UCSD-AML1 (cell line): Measurements from ENCODE around the gene SYNGR1.
"Not testable (repeated sequence)": the region's sequence is repeated elsewhere in the genome, so short reads cannot be mapped to it uniquely, and the experiment has no call there.

ENCODE experiments used
- DNase-seq: peaks from one replicate; lab custom pipeline; 2025; ENCODE audit not compliant: unreplicated experiment; lab: John Stamatoyannopoulos, UW

Gene SYNGR1

DNA sequence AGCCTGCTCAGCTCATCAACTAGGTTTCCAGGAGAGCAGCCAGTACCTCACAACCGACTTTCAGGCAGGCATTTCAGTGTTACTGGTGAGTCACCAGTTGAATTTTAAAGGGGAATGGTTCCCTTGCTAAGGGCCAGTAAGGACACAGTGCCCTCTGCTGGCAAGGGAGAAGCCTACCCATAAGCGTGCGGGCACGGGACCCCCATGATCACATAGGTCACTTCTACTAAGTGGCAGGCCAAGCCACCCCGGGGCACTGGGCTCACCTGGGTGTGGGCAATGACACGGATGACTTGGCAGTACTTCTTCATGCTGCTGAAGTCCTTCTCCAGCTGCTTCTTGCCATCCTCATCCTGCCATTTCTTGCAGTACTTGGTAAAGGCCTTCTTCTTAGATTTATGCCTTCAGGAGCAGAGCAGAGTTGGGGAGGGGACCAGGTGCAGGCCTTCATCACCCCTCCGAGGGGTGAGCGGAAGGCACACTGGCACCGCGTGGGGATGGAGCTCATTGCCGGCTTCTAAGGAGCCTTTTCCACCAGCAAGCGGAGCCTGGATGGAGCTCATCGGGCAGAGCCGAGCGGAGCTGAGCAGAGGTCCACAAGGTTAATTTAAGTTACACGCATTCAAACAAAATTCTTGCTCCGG lies 33.2 kb upstream of the SYNGR1 start:
- peak; percentile 62 for DNase-seq

DNA sequence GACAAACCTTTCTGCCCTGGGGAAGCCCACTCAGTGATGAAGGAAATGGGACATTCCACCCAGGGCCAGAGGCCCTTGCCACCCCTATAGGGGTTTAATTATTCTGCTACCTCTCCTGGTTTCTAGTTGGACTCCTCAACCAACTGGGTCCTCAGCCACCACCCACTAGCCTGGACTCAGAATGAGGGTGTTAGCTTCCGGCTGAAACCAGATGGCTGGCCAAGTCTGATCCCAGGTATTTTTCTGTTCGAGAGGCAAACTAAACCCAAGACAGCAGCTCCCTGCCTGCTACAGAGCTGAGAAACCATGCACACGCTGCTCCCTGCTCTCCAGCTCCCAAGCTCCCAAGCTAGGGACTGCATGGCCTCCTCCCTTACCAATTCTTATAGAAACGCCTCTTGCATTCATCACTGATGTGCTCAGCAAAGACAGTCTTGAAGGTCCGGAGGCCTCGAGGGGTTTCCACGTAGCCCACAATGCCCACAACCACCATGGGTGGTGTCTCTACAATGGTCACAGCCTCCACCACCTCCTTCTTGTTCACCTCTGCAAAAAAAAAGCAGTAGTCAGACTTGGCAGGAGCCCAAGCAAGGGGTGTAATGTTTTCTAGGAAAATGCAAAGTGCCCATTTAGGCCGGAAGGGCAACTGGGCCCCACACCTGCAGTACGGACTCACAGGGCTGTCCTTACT lies 32.6 kb upstream of the SYNGR1 start:
- DNase-seq = no peak

DNA sequence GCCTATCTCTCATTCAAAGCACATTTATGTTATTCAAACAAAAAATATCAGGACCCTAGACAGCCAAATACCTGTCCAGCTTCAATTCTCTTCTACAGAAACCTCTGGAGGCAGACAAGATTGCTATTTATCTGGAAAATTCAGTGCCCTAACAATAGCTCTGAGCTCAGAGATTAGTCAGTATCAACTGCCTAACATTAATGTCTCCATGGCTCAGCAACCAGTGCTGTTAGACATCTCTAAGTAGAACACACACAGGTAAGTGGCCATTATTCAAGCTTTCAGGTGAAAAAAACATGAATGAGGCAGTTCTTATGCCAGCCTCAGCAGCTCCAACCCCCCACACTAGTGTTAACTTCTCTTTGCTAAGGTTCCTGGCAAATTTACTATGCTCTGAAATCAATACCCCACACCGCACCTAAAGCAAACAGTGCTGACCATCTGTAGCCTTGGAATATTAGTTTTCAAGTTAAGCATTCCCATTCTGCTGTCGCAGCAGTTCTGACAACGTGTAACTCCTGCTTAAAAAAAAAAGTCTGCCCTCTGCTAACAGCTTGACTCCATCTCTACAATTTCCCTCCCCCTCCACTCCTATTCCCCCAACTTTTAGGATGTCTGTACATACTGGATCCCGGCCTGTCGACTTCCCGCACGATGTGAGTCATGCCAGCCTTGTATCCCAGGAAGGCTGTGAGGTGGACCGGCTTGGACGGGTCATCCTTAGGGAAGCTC lies 31.9 kb upstream of the SYNGR1 start:
- DNase-seq = no peak

DNA sequence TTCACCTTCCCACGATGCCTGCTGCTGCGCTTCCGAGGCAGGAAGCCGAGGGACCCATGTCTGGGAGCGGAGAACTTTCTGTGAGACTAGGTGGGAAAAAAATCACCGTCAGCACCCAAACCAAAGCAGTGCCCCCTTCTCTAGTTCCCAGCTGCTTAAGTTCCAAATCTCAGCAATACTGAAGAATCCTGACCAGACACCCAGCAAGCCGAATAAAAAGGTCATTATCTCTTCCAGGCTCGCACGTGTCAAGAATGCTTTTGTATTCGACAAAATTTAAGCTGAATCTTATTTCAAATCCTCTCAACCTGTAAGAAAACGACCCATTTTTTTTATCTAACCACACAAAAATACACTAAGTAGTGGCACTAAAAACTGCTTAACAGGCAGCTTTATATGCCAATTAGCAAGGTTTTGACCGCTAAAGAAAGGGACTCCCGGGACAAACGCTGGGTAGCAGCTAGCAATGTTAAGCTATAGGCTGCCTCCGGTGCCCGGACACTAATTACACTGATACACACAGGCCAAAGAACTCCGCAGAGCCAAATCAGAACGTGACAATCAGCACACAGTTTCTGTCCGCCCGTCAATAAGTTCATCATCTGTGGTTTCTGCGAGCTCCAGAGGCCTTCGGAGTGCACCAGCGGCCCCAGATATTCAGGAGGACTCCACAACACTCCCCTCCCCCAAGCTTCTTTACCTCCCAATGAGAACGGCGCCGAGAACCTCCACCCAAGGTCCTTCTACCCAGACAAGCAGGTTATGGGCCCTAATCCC lies 31.1 kb upstream of the SYNGR1 start:
- DNase-seq = no peak

DNA sequence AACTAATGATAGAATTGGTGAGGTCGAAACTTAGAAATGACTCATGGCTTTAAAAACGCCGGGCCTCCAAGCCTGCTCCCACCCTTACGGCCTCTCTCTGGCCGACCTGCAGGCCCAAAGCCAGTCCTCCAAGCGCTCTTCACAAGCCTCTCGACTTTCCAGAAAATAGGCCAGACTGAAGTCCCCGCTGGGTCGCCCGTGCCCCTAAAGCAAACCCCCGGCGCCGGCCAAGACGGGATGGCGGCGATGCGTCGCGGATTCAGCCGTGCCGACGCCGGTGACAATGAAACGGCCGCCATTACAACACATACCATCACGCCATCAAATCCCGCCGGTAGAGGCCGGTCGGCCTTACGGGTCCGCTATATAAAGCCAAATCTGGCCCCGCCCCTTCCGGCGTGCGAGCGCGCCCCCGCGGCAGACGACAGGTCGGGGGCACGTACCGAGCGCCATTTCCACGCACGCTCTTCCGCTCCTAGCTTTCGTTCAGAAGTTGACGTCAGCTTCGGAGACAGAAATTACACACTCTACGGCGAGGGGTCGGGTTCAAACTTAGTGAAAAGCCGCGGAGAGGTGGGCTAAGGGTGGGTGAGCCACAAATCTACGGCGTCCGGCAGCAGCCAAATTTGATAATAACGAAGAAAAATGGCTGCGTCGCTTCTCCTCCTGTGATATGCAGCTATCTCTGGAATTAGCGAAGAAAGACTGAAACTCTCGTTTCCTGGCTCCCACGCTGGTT lies 30.3 kb upstream of the SYNGR1 start, which contains the start of gene RPL3:
Gene RPL3, minus strand, starts transcription at position 340 of the 739 bp plus-strand sequence. Its CDS starts 26 bp downstream, at position 314.
- DNase-seq = peak; percentile 97

DNA sequence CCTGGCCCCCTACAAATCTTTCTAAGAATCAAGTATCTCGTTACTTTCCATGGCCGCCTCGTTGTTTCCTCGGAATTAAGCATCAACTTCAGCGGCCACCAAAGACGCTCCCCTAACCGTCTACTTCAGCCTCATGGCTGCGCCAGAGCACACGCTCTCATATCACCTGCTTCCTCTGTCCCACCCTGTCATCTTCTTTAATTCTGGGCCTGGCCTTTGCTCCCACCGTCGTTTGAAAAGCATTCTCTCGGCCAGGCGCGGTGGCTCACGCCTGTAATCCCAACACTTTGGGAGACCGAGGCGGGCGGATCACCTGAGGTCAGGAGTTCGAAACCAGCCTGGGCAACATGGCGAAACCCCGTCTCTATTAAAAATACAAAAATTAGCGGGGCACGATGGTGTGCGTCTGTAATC lies 29.2 kb upstream of the SYNGR1 start:
- not testable (repeated sequence) for DNase-seq

DNA sequence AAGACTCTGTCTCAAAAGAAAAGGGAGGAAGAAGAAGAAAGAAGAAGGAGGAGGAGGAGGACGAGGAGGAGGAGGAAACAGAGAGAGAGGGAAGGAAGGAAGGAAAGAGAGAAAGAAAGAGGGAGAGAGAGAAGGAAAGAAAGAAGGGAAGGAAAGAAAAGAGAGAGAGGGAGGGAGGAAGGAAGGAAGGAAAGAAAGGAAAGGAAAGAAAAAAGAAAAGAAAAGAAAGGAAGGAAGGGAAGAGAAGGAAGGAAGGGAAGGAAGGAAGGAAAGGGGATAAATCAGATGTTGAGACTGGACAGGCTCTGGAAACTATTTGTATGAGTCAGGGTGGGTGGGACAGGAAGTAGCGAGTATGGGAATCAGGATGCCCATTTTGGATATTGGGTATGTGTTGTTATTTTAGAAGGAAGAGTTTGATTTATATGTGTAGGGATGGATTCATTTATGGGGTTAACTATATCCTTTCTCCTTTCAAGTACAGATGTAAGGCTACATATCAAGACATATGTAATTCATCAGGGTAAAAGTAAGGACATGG lies 24.3 kb upstream of the SYNGR1 start:
- DNase-seq = no peak

DNA sequence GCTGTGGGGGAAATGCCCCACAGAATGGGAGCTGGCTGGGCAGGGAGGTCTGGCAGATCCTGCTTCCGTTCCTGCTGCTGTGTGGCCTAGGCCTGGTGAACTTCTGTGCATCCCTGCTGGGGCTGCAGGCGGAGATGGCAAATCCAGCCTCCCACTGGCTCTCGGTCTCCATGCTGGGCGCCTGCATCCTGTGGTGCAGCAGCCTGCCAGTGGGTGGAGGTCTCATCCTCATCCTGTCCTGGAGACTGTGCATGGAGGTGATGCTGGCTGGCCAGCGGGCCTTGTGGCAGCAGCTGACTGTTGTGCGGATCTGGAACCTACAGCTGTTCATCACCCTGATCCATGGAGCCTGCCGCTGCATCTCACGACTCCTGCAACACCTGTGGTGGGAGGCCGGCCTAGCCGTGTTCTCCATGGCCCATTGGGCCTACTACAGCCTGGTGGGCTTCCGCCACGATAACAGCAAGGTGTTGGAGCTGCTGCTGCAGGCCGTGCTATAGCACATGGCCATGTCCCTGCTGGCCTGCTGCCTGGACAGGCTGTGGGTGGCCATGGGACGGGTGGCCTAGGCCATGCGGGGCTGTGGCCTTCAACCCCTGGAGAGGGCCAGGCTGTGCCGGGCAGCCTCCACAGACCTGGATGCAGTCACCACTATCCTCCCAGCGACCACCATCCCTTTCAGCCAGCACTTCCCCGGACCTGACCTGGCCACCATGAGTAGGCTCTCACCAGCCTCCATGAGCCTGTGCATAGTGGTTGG lies 21.6 kb upstream of the SYNGR1 start:
- no peak for DNase-seq

DNA sequence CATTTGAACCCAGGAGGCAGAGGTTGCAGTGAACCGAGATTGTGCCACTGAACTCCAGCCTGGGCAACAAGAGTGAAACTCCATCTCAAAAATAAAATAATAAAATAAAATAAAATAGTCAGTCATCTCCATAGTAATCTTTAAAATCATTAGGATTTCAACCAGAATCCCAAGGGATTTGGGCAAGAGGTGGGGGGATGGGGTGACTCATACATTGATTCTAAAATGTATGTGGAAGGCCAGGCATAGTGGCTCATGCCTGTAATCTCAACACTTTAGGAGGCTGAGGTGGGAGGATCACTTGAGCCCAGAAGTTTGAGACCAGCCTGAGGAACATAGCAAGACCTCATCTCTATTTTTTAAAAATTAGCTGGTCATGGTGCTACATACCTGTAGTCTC lies 19.2 kb upstream of the SYNGR1 start:
- not testable (repeated sequence) for DNase-seq

DNA sequence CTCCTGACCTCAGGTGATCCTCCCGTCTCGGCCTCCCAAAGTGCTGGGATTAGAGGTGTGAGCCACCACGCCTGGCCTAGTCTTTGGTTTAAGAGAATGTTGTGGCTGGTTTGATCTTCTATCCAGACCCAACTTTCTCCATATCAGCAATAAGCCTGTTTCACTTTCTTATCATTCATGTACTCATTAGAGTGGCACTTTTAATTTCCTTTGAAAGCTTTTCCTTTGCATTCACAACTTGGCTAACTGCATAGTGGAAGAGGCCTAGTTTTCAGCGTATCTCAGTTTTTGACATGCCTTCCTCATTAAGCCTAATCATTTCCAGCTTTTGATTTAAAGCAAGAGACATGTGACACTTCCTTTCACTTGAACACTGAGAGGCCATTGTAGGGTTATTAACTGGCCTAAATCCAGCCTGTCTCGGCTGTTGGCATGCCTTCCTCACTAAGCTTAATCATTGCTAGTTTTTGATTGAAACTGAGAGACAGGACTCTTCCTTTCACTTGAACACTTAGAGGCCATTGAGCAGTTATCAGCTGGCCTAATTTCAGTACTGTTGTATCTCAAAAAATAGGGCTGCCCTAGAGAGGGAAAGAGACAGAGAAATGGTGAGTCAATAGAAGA lies 17.2 kb upstream of the SYNGR1 start:
- DNase-seq = no peak

DNA sequence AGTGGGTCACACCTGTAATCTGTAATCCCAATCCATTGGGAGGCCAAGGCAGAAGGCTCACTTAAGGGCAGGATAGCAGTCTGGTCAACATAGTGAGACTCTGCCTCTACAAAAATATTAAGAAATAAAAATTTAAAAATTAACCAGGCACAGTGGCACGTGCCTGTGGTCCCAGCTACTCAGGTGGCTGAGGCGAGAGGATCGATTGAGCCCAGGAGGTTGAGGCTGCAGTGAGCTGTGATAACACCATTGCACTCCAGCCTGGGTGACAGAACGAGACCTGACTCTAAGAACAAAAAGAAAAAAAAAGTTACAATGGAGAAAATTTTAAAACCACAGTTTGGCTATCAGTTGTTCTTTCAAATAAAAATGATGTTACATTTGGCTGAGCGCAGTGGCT lies 13.4 kb upstream of the SYNGR1 start:
- DNase-seq = no peak

DNA sequence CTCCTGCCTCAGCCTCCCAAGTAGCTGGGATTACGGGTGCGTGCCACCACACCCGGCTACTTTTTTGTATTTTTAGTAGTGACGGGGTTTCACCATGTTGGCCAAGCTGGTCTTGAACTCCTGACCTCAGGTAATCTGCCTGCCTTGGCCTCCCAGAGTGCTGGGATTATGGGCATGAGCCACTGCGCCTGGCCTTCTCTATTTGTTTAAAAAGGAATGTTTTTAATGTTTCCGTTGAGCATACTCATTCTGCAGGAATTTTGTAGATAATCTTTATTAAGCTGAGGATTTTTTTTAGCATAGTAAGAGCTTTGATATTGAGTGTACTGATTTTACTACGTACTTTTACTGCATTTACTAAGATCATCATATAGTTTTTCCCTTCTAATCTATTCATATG lies 10.0 kb upstream of the SYNGR1 start:
- DNase-seq = not testable (repeated sequence)

DNA sequence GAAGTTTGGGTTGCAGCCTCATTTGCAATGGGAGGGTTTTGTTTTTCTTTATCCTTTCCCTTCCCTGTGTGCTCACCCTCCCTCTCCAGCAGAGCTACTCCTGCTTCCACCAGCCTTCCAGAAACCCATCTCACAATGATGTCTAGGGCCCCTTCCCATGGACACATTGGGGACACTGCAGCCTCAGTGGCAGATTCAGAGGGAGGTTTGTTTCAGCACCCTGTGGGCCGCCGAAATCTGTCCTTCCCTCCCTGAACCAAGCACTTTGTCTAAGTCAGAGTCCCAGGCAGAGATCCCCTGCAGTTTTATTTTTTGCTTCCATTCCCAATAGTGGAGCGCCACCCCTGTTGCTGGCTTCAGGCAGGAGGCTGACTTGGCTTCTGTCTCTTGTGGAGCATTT lies 8.6 kb upstream of the SYNGR1 start:
- no peak for DNase-seq

DNA sequence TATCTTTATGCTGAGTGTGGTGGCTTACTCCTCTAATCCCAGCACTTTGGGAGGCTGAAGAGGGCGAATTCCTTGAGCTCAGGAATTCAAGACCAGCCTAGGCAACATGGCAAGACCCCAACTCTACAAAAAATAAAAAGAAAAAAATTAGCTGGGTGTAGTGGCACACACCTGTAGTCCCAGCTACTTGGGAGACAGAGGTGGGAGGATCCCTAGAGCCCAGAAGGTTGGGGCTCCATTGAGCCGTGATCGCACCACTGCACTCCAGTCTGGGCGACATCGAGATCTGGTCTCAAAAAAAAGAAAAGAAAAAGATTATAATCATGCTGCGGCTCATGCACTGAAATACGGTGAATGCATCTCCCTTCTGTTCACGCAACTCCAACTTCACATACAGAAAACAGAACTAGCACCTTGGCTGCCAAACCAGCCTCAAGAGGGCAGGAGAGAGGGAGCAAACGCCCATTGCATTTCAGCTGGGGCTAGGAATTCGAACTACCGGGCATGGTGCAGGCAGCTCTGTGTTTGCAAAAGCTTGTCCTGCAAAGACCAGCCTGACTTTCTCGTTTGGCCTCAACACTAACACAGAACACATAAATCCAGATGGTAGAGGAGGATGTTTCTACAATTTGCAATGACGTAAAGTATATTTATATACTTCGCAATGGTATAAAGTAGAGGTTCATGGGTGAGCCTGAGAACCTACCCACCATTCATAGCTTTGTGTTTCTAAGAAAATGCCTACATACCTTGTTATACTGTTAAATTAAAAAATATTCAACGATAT lies 6.3 kb upstream of the SYNGR1 start:
- peak; percentile 54 for DNase-seq

DNA sequence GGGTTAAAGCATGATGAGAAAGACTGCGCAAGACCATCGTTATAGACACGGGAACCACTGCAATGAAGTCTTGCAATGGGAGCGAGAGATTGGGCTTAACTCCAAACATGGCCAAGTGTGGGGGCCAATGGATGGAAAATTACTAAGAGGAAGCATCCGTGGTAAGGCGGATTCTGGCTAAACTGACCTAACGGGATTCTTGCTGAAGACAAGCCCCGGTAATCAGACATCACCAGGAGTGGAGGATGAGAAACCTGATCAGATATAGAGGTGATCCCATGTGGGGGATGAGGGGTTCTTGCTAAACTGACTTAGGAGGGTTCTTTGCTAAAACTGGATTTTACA lies 5.8 kb upstream of the SYNGR1 start:
- DNase-seq = no peak

DNA sequence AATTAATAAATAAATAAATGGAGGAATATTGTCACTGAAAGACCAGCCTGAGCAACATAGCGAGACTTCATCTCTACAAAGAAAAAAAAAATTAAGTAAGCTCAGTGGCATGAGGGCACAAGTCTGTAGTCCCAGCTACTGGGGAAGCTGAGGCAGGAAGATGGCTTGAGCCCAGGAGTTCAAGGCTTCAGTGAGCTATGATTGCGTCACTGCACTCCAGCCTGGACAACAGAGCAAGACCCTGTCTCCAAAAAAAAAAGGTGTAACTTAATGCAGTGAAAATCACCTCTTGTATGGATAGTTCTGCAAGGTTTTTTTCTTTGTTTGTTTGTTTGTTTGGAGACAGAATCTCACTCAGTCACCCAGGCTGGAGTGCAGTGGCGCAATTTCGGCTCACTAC lies 4.6 kb upstream of the SYNGR1 start:
- DNase-seq = no peak

DNA sequence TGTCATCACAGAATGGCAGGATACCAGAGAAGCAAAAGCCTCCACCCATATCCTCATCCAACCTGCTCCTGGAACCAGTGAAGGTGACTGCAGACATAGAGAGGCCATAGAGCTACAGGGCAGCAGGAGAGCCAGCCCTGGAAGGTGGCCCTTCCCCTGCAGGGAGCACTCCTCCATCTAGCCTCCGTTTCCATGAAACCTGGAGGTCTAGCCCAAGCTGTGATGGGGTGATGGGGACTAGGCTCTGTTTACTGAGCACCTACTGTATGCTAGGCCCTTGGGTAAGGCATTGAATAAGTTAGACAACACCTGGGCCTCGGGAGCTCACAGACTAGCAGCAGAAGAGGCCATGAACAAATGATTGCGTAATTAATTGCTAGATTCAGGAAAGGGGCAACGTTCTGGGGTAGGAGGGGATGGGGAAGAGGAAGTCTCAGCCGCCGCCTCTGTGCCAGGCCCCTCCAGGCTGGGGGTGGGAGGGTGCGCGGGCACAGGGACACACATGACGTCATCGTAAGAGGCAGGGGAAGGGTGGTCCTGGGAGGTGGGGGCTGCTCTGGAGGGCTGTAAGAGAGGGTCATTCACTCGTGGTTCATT lies 784 bp upstream of the SYNGR1 start:
- DNase-seq = no peak

DNA sequence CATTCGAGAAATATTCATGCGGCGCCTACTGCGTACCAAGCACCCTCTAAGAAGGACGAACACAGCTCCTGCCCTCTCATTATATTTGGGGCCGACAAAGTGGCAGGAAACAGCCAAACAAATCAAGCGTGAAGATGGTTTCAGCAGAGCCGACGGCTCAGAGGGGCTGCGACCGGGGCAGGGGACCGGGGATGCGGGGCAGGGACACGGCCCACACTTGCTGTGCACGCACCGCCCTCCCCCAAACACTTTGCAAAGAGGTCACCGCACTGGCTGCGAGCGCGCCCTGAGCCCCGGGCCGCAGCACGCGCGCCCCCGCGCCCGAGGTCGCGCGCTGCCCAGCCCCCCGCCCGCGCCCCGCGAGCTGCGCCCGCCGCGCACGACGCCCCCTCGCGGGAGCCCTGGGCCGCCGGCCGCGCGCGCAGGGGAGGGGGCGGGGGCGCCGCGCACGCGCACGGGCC lies 255 bp upstream of the SYNGR1 start:
- DNase-seq = no peak
